ENCODE results near the gene SPART. TPM values are rescaled to one million over a fixed set of nuclear protein-coding genes. Genes with fewer than 3 reads are reported as not detected.

The SPART gene
- polyA plus RNA-seq, 2 of the 4 experiments (the other 2 are of a cell fraction): 33.9 to 37.0 TPM

DNA sequence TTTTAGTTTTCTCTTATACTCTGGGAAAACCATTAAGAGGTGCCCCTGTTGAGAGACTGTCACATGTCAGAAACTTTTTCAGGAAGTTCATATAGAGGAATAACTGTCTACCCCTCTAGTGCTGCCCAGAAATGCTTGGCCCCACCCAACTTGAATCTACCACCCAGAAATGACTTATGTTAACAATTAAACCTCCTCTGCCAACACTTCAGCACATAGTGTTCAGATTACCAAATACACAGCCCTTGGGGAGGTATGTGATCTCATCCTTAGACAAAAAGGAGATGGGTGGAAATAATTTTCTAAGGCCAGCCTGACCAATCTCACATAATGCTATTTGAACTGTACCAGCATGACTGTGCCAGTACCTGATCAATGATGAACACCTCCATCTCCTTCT is 84.2 kb downstream of the SPART start:
- CTCF ChIA-PET: interaction anchor here (1.3 kb wide), 1 partner anchor 13 kb away, joined by 5 read pairs; no protein-coding TSS in a partner anchor
- POLR2A ChIA-PET: no interaction called here
- no peak for FAIRE-seq

DNA sequence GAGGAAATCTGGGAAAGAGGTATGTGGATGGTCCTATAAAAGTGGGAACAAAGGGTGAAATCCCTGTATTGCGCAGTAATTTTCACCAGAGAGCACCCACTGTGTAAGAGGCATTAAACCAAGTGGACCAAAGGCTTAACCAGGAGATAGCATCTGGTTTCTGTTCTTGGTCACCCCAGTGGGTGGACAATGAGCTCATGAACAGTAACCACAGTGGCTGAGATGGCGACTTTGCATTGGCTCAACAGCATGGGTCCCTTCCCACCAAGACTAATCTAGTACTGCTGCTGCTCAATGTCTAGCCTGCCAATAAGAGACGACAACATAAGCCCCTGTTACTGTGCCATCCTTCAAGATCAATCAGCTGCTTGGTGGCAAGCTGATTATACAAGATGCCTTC is 85.2 kb downstream of the SPART start:
- no peak overlapping the region for H3K4me3 ChIP-seq
- WGBS (ENCODE audit: missing lambda C conversion rate): 19% methylated on average over 3 of the region's 3 CpGs
- TF ChIP-seq MYC (IDR thresholded peaks at IDR 0.05; ENCODE audit: borderline replicate concordance, low read length) (no peak), ZNF302 (CRISPR knock-in tag; IDR thresholded peaks at IDR 0.05) (no peak), HOXA7 (CRISPR knock-in tag; IDR thresholded peaks at IDR 0.05) (no peak), HDAC2 (IDR thresholded peaks at IDR 0.05) (no peak), KDM1A (IDR thresholded peaks at IDR 0.05; ENCODE audit: low read depth) (no peak), SREBF2 (IDR thresholded peaks at IDR 0.05) (no peak), RCOR1 (IDR thresholded peaks at IDR 0.05; ENCODE audit: low read depth, low read length) (no peak), HOXB13 (CRISPR knock-in tag; IDR thresholded peaks at IDR 0.05; ENCODE audit: low read depth) (no peak)
- H3K9me3 ChIP-seq: no peaks in the 10 kb centered on the region
- CTCF ChIA-PET: interaction anchor here (1.3 kb wide), 1 partner anchor 14 kb away, joined by 5 read pairs; no protein-coding TSS in a partner anchor
- H3K4me2 ChIP-seq: no peak overlapping the region
- FAIRE-seq (no peak), DNase-seq (ENCODE audit: low read depth in 1 of 2, low spot score in 1 of 2) (no peak), ATAC-seq (no peak)
- POLR2A ChIA-PET: no interaction called here
- H3K4me1 ChIP-seq: no peaks in the 10 kb centered on the region
- H3K27ac ChIP-seq: no peak overlapping the region

More for the DNA sequence above, 84.2 kb downstream of the SPART start:
- no peaks in the 10 kb centered on the region for H3K9me3 ChIP-seq
- DNase-seq (ENCODE audit: low read depth in 1 of 2, low spot score in 1 of 2) (no peak), ATAC-seq (no peak)
- H3K4me2 ChIP-seq: no peak overlapping the region
- H3K4me3 ChIP-seq: no peak overlapping the region
- H3K27ac ChIP-seq: no peak overlapping the region
- TF ChIP-seq MAFK (IDR thresholded peaks at IDR 0.05; ENCODE audit: partially characterized antibody) (no peak), RNF2 (IDR thresholded peaks at IDR 0.05; ENCODE audit: borderline replicate concordance, low read depth) (no peak), NPAS2 (CRISPR knock-in tag; IDR thresholded peaks at IDR 0.05; ENCODE audit: borderline replicate concordance) (no peak)
- no peaks in the 10 kb centered on the region for H3K4me1 ChIP-seq

- 27% methylated on average over 8 of the region's 8 CpGs for WGBS (ENCODE audit: missing lambda C conversion rate)
- no peak overlapping the region for H3K4me2 ChIP-seq
- TF ChIP-seq HOXB5 (CRISPR knock-in tag; IDR thresholded peaks at IDR 0.05): no peak
- TF ChIP-seq HDAC2 (IDR thresholded peaks at IDR 0.05): no peak
- no peak for TF ChIP-seq HEYL (CRISPR knock-in tag; IDR thresholded peaks at IDR 0.05)
- TF ChIP-seq ZC3H11A (IDR thresholded peaks at IDR 0.05): no peak
- TF ChIP-seq HOXA7 (CRISPR knock-in tag; IDR thresholded peaks at IDR 0.05): no peak
- TF ChIP-seq CHD2 (IDR thresholded peaks at IDR 0.05; ENCODE audit: low read length, partially characterized antibody): no peak
- TF ChIP-seq MAZ (IDR thresholded peaks at IDR 0.05; ENCODE audit: borderline replicate concordance, low read depth, low read length): no peak
- no peak for TF ChIP-seq CEBPB (IDR thresholded peaks at IDR 0.05)
- TF ChIP-seq, protein P1, sequence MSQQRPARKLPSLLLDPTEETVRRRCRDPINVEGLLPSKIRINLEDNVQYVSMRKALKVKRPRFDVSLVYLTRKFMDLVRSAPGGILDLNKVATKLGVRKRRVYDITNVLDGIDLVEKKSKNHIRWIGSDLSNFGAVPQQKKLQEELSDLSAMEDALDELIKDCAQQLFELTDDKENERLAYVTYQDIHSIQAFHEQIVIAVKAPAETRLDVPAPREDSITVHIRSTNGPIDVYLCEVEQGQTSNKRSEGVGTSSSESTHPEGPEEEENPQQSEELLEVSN (IDR thresholded peaks at IDR 0.05; ENCODE audit: borderline replicate concordance, low read depth): no peak
- TF ChIP-seq SMC3 (IDR thresholded peaks at IDR 0.05): no peak
- TF ChIP-seq RFX5 (IDR thresholded peaks at IDR 0.05): no peak
- TF ChIP-seq, protein P2, sequence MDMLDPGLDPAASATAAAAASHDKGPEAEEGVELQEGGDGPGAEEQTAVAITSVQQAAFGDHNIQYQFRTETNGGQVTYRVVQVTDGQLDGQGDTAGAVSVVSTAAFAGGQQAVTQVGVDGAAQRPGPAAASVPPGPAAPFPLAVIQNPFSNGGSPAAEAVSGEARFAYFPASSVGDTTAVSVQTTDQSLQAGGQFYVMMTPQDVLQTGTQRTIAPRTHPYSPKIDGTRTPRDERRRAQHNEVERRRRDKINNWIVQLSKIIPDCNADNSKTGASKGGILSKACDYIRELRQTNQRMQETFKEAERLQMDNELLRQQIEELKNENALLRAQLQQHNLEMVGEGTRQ (IDR thresholded peaks at IDR 0.05): no peak
- TF ChIP-seq RCOR1 (IDR thresholded peaks at IDR 0.05; ENCODE audit: low read depth, low read length): no peak
- TF ChIP-seq MYC (IDR thresholded peaks at IDR 0.05; ENCODE audit: borderline replicate concordance, low read length): no peak
- H3K9me3 ChIP-seq: no peaks in the 10 kb centered on the region
- H3K4me3 ChIP-seq: no peak overlapping the region
- FAIRE-seq (no peak), ATAC-seq (no peak), DNase-seq (ENCODE audit: low read depth in 1 of 2, low spot score in 1 of 2) (no peak)
- H3K27ac ChIP-seq: no peak overlapping the region
- ChIA-PET CTCF (interaction anchor here (0.9 kb wide), 1 partner anchor 13 kb away, joined by 4 read pairs; no protein-coding TSS in a partner anchor), POLR2A (no interaction called here)
- H3K4me1 ChIP-seq: no peaks in the 10 kb centered on the region
Observed at GRCh38 chr13:36259361-36260137, 86.6 kb downstream of the SPART start.
